Neural progenitor cell (in vitro differentiated cells): ENCODE data around the gene FGFR4.

Experiments used
- CTCF ChIP-seq: fragments of 200-600 bp; sonication (generic); IDR thresholded peaks from 2 replicates; pipeline ENCODE4 v1.5.1; 2017; ENCODE audit warnings: antibody characterized with exemption, mild to moderate bottlenecking
- EZH2phosphoT487 ChIP-seq: fragments of 200-600 bp; sonication (generic); IDR thresholded peaks from 2 replicates; pipeline ENCODE4 v1.6.1; 2017; ENCODE audit warnings: antibody characterized with exemption

DNA sequence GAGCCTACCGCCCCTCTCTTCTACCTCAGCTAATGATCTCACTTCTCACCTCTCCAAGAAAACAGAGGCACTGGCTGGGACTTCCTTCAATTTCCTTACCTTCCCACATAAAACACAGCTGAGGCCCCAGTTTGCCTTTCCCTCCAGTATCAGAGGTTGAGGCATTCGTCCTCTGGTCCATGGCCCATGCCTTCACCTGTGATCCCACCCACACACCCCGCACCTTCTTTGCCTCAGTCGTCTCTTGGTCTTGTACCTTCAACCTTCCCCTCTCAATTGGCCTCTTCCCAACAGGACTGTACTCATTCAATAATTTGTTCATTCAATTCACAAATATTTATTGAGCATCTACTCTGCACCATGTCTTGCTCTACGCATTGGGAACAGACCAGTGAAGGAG, 35.9 kb downstream of the FGFR4 start:
- TF ChIP-seq CTCF: no peak
- TF ChIP-seq EZH2phosphoT487: no peak
